ENCODE results near the gene CRYBA4. TPM values are rescaled to one million over a fixed set of nuclear protein-coding genes. Genes with fewer than 3 reads are reported as not detected.

Gene CRYBA4
- total RNA-seq, 1 experiment from 2014 or later = 0.52 TPM

- no peak overlapping the region for H3K14ac ChIP-seq (ENCODE audit: insufficient read depth, low read length)
- H3K4me2 ChIP-seq (ENCODE audit: insufficient read depth, insufficient read length, low read length) = no peak overlapping the region
- WGBS (ENCODE audit: extremely low coverage, insufficient read length, low lambda C conversion rate) = no CpG with 5 or more reads among the region's 13 CpGs
- H3K4me1 ChIP-seq (ENCODE audit: insufficient read depth, low read length) = peaks cover 2% of the 10 kb centered on the region; the same call in 1 of the 2 replicates
- no peak overlapping the region for H3K4me3 Mint-ChIP-seq
- H3K9ac ChIP-seq (ENCODE audit: extremely low read depth, insufficient read length, low read length) = no peak overlapping the region
- no peak overlapping the region for H2BK12ac ChIP-seq (ENCODE audit: insufficient read length, low read depth, low read length)
- TF ChIP-seq CTCF (conservative IDR thresholded peaks at IDR 0.05) = no peak
- no peak overlapping the region for H3K23ac ChIP-seq (ENCODE audit: insufficient read length, low read depth, low read length)
- peak overlapping the region in 1 of 3 experiments; percentile 59; a peak in 1 of 7 replicates for H3K27ac Mint-ChIP-seq
- no peak overlapping the region for H4K8ac ChIP-seq (replicated peaks; ENCODE audit: insufficient read length, low read depth, low read length)
- H2AFZ ChIP-seq (ENCODE audit: low read length) = no peak overlapping the region
- H3K23me2 ChIP-seq (ENCODE audit: insufficient read length, low read depth, low read length, poor library complexity, severe bottlenecking) = peaks cover under 1% of the 10 kb centered on the region
- H3K9me3 ChIP-seq (ENCODE audit: control insufficient read depth, low read depth, low read length) = no peaks in the 10 kb centered on the region
- H2BK5ac ChIP-seq (ENCODE audit: insufficient read length, low read length) = no peak overlapping the region
- H3K4me1 Mint-ChIP-seq = peaks cover 34 to 67% of the 10 kb centered on the region in 2 experiments
- DNase-seq = no peak
- H3K27ac ChIP-seq (ENCODE audit: insufficient read length, low read depth, low read length) = no peak overlapping the region
- no peaks in the 10 kb centered on the region for H3K27me3 Mint-ChIP-seq (ENCODE audit: low read depth)
- H3K56ac ChIP-seq (ENCODE audit: insufficient read length, low read depth, low read length) = no peak overlapping the region
- H4K91ac ChIP-seq (ENCODE audit: insufficient read length, low read depth, low read length) = no peak overlapping the region
- no peak overlapping the region for H2BK20ac ChIP-seq (ENCODE audit: low read depth, low read length, poor library complexity, severe bottlenecking)
- no peaks in the 10 kb centered on the region for H3K79me1 ChIP-seq (ENCODE audit: insufficient read depth, low read depth, low read length, poor library complexity, severe bottlenecking)
- H3K4ac ChIP-seq (ENCODE audit: low read depth, low read length) = no peak overlapping the region
- H3T11ph ChIP-seq (ENCODE audit: low read length) = no peak overlapping the region
- no peak overlapping the region for H3K18ac ChIP-seq (ENCODE audit: insufficient read length, low read depth, low read length)
- no peaks in the 10 kb centered on the region for H3K9me3 Mint-ChIP-seq
- peaks cover 47 to 87% (median 73%) of the 10 kb centered on the region in 3 experiments; a peak in 6 of 7 replicates for H3K36me3 Mint-ChIP-seq (ENCODE audit: insufficient read depth in 1 of 3, low read depth in 3 of 3)
- H2AK5ac ChIP-seq (ENCODE audit: insufficient read length, low read length) = no peak overlapping the region
- no peak overlapping the region for H2BK120ac ChIP-seq (ENCODE audit: low read depth, low read length, poor library complexity, severe bottlenecking)
- H2BK15ac ChIP-seq (ENCODE audit: low read depth, low read length) = no peak overlapping the region
- H3K27me3 ChIP-seq (ENCODE audit: insufficient read depth, low read length) = no peaks in the 10 kb centered on the region
- no peaks in the 10 kb centered on the region for H4K20me1 ChIP-seq (ENCODE audit: control insufficient read depth, insufficient read depth, insufficient read length)
- H4K5ac ChIP-seq (ENCODE audit: insufficient read length, low read depth, low read length) = no peak overlapping the region
- H3K79me2 ChIP-seq (ENCODE audit: insufficient read depth, low read length) = no peaks in the 10 kb centered on the region; the same call in 1 of the 2 replicates
Measured at GRCh38 chr22:26667140-26667539, 45.4 kb downstream of the CRYBA4 start.
